PC-3 (cell line): Measurements from ENCODE around the gene PPP1R13B. TPM values are rescaled to one million over a fixed set of nuclear protein-coding genes. Genes with fewer than 3 reads are reported as not detected.
A peak's percentile ranks its signal among the peaks of the same experiment; 100 is the strongest.

Experiments used
- ATAC-seq: fragments of 200-7000 bp; cut with Tn5 transposase; 2 replicates; pipeline ENCODE4 v1.9.1; 2020; ENCODE audit warnings: mild to moderate bottlenecking, moderate library complexity
- BruUV-seq: library from RNA; stranded (reverse); fragments of 400-500 nt; replicated peaks from 2 replicates; lab custom pipeline; 2021; lab: Mats Ljungman, UMichigan
- CTCF ChIA-PET: fragments of 300-600 bp; sonication (Branson Sonifier 250); formaldehyde crosslinking; loops from one replicate; lab custom pipeline; 2022; ENCODE audit warnings: antibody characterized with exemption; lab: Charles Lee
- POLR2A ChIA-PET: fragments of 300-600 bp; sonication (Branson Sonifier 250); formaldehyde crosslinking; loops from one replicate; lab custom pipeline; 2022; ENCODE audit warnings: antibody characterized with exemption; ENCODE audit not compliant: unreplicated experiment; lab: Charles Lee
- DNase-seq: peaks from one replicate; pipeline ENCODE4 v3.0.0-alpha.2; 2015
- H2AFZ ChIP-seq: fragments of 300-600 bp; sonication (generic); 2 replicates; pipeline ENCODE4 v1.6.0; 2016; ENCODE audit warnings: antibody characterized with exemption, low read length
- H3F3A ChIP-seq: fragments of 300-600 bp; sonication (generic); one replicate; pipeline ENCODE4 v1.6.0; 2017; ENCODE audit warnings: antibody characterized with exemption, low read length, control low read depth, mild to moderate bottlenecking; ENCODE audit not compliant: unreplicated experiment
- H3K27ac ChIP-seq: fragments of 300-600 bp; sonication (generic); 2 replicates; pipeline ENCODE4 v1.5.1; 2016; ENCODE audit warnings: mild to moderate bottlenecking, low read length
- H3K27me3 ChIP-seq: fragments of 300-600 bp; sonication (generic); 2 replicates; pipeline ENCODE4 v1.6.1; 2016; ENCODE audit warnings: low read length, mixed read lengths
- H3K36me3 ChIP-seq: fragments of 300-600 bp; sonication (generic); 2 replicates; pipeline ENCODE4 v1.6.1; 2016; ENCODE audit warnings: low read depth, mixed run types, low read length, mixed read lengths
- H3K4me1 ChIP-seq: fragments of 300-600 bp; sonication (generic); 2 replicates; pipeline ENCODE4 v1.5.1; 2016; ENCODE audit warnings: low read length; ENCODE audit not compliant: insufficient read depth
- H3K4me2 ChIP-seq: fragments of 300-600 bp; sonication (generic); 2 replicates; pipeline ENCODE4 v1.6.0; 2016; ENCODE audit warnings: low read length
- H3K4me3 ChIP-seq: fragments of 300-600 bp; sonication (generic); 2 replicates; pipeline ENCODE4 v1.5.1; 2016; ENCODE audit warnings: mild to moderate bottlenecking, low read length, mixed read lengths
- H3K79me2 ChIP-seq: fragments of 300-600 bp; sonication (generic); 2 replicates; pipeline ENCODE4 v1.6.1; 2017; ENCODE audit warnings: low read length, mixed read lengths
- H3K9ac ChIP-seq: fragments of 300-600 bp; sonication (generic); 2 replicates; pipeline ENCODE4 v1.6.0; 2016; ENCODE audit warnings: mild to moderate bottlenecking, low read length
- H3K9me2 ChIP-seq: fragments of 300-600 bp; sonication (generic); replicated peaks from 2 replicates; pipeline ENCODE4 v1.6.1; 2016; ENCODE audit warnings: mixed run types, low read length, mixed read lengths
- H3K9me3 ChIP-seq: fragments of 300-600 bp; sonication (generic); 2 replicates; pipeline ENCODE4 v1.6.1; 2016; ENCODE audit warnings: low read length, mixed read lengths
- H4K20me1 ChIP-seq: fragments of 300-600 bp; sonication (generic); 2 replicates; pipeline ENCODE4 v1.6.1; 2016; ENCODE audit warnings: low read length, mixed read lengths
- CTCF ChIP-seq: fragments of 300-600 bp; sonication (generic); conservative IDR thresholded peaks from 2 replicates; pipeline ENCODE4 v1.5.1; 2017; ENCODE audit warnings: antibody characterized with exemption, low read depth, mild to moderate bottlenecking, low read length
- EZH2 ChIP-seq: fragments of 300-600 bp; sonication (generic); IDR thresholded peaks from one replicate; pipeline ENCODE4 v1.6.1; 2017; ENCODE audit warnings: antibody characterized with exemption, mild to moderate bottlenecking, low read length; ENCODE audit not compliant: unreplicated experiment
- EZH2phosphoT487 ChIP-seq: fragments of 300-600 bp; sonication (generic); IDR thresholded peaks from 2 replicates; pipeline ENCODE4 v1.6.1; 2018; ENCODE audit warnings: mild to moderate bottlenecking, antibody characterized with exemption, low read length, borderline replicate concordance
- intact Hi-C: fragments of 100-400 bp; cut with micrococcal nuclease; formaldehyde crosslinking; loops from 2 replicates; pipeline ENCODE4 v1.9.0; 2023
- total RNA-seq: library from RNA; depleted of rRNA; stranded (reverse); fragments of >200 nt; gene quantifications from 2 replicates; pipeline ENCODE4 v1.2.3, GENCODE V29; 2014

Gene PPP1R13B
- total RNA-seq, 1 experiment from 2014 or later, result 13.0 TPM

- ATAC-seq, result no peak
- TF ChIP-seq EZH2, result no peak
- H3K27me3 ChIP-seq, result no peaks in the 10 kb centered on the region
- no peak overlapping the region for H3K4me2 ChIP-seq
- DNase-seq, result no peak
- no peaks in the 10 kb centered on the region for H3F3A ChIP-seq
- CTCF ChIA-PET, result no interaction called here
- no peak overlapping the region for H2AFZ ChIP-seq
- no peaks in the 10 kb centered on the region for H3K9me2 ChIP-seq
- intact Hi-C loops, result loop anchor here (10.0 kb wide), 1 partner anchor 50 kb away; no protein-coding TSS in a partner anchor
- H3K27ac ChIP-seq, result no peak overlapping the region
- no peak overlapping the region for H3K9ac ChIP-seq
- BruUV-seq, result no TSS peak
- H3K36me3 ChIP-seq, result no peaks in the 10 kb centered on the region
- no peak overlapping the region for H3K4me3 ChIP-seq
- no peaks in the 10 kb centered on the region for H3K9me3 ChIP-seq
- no peaks in the 10 kb centered on the region for H3K79me2 ChIP-seq
- POLR2A ChIA-PET, result no interaction called here
- H4K20me1 ChIP-seq, result no peaks in the 10 kb centered on the region
- peaks cover 24% of the 10 kb centered on the region for H3K4me1 ChIP-seq
These were observed 92.3 kb downstream of the PPP1R13B start for GRCh38 chr14:103755060-103755459.

GRCh38 chr14:103753774-103754173, 93.6 kb downstream of the PPP1R13B start:
- no TSS peak for BruUV-seq
- CTCF ChIA-PET, result interaction anchor here (0.6 kb wide), 1 partner anchor 286 kb away, joined by 3 read pairs; no protein-coding TSS in a partner anchor

GRCh38 chr14:103749860-103750259, 97.5 kb downstream of the PPP1R13B start:
- H3K79me2 ChIP-seq, result no peaks in the 10 kb centered on the region
- H3K4me1 ChIP-seq, result peaks cover 13% of the 10 kb centered on the region
- no peaks in the 10 kb centered on the region for H3K9me2 ChIP-seq
- intact Hi-C loops, result loop anchor here (10.0 kb wide), 1 partner anchor 55 kb away; no protein-coding TSS in a partner anchor
- H3K27ac ChIP-seq, result no peak overlapping the region
- H3K27me3 ChIP-seq, result no peaks in the 10 kb centered on the region
- no peak overlapping the region for H3K4me3 ChIP-seq
- TF ChIP-seq CTCF (peak; percentile 26; the same call in 1 of the 2 replicates), EZH2phosphoT487 (no peak)
- ChIA-PET POLR2A (no interaction called here), CTCF (no interaction called here)
- no peak overlapping the region for H2AFZ ChIP-seq
- BruUV-seq, result no TSS peak
- H3K36me3 ChIP-seq, result no peaks in the 10 kb centered on the region; the same call in 1 of the 2 replicates
- ATAC-seq (no peak), DNase-seq (no peak)
- H3K9ac ChIP-seq, result no peak overlapping the region
- no peak overlapping the region for H3K4me2 ChIP-seq
- H4K20me1 ChIP-seq, result no peaks in the 10 kb centered on the region
- no peaks in the 10 kb centered on the region for H3F3A ChIP-seq
- no peaks in the 10 kb centered on the region for H3K9me3 ChIP-seq

More at GRCh38 chr14:103753774-103754173, 93.6 kb downstream of the PPP1R13B start:
- Histone ChIP-seq H3K4me2 (peak overlapping the region; percentile 23; the same call in 1 of the 2 replicates), H3K9me2 (no peaks in the 10 kb centered on the region), H3K4me1 (peaks cover 24% of the 10 kb centered on the region), H2AFZ (no peak overlapping the region), H4K20me1 (no peaks in the 10 kb centered on the region), H3K79me2 (no peaks in the 10 kb centered on the region), H3K9me3 (no peaks in the 10 kb centered on the region), H3K27ac (no peak overlapping the region), H3K27me3 (no peaks in the 10 kb centered on the region), H3K9ac (no peak overlapping the region), H3F3A (no peaks in the 10 kb centered on the region), H3K4me3 (no peak overlapping the region), H3K36me3 (no peaks in the 10 kb centered on the region)
- ATAC-seq (no peak), DNase-seq (no peak)
- POLR2A ChIA-PET, result interaction anchor here (0.6 kb wide), 1 partner anchor 71 kb away, joined by 3 read pairs; no protein-coding TSS in a partner anchor
- intact Hi-C loops, result loop anchor here (10.0 kb wide), 1 partner anchor 51 kb away; no protein-coding TSS in a partner anchor
- TF ChIP-seq EZH2phosphoT487, result no peak
- no peak for TF ChIP-seq CTCF
- no peak for TF ChIP-seq EZH2
